ENCODE measurements around the gene COX18. TPM values are rescaled to one million over a fixed set of nuclear protein-coding genes. Genes with fewer than 3 reads are reported as not detected.

COX18 gene, protein sequence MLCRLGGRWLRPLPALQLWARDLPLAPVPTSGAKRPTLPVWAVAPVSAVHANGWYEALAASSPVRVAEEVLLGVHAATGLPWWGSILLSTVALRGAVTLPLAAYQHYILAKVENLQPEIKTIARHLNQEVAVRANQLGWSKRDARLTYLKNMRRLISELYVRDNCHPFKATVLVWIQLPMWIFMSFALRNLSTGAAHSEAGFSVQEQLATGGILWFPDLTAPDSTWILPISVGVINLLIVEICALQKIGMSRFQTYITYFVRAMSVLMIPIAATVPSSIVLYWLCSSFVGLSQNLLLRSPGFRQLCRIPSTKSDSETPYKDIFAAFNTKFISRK
- polyA plus RNA-seq = 7.1 TPM

DNA sequence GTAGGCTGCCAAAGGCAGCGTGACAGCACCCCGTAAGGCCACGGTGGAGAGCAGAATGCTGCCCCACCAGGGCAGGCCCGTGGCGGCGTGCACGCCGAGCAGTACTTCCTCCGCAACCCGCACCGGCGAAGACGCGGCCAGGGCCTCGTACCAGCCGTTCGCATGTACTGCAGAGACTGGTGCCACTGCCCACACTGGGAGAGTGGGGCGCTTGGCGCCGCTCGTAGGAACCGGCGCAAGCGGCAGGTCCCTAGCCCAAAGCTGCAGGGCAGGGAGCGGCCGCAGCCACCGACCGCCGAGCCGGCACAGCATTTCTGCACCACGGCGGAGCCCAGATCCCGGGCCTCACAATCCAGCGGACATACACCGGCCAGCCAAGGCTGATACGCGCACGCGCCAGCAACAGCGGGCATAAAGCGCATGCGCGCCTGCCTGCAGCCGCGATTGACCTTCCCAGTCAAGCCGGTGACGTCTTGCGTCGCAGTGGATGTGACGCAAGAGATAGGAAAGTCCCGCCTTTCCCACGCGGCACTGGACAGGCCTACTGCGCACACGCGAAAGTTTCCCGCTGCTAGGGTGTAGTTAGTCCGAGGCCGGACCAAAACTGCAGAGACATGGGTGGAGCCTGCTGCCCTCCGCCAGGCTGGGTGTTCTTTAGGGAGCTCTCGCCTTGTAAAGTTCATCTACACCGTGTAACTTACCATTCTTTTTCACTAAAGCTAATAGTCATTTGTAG is at the start of gene COX18:
Gene COX18, minus strand, starts transcription at position 379 of the 736 bp plus-strand sequence. Its CDS starts 67 bp downstream, at position 312.
- no peaks in the 10 kb centered on the region for H3K27me3 Mint-ChIP-seq
- no peaks in the 10 kb centered on the region for H3K36me3 Mint-ChIP-seq
- H3K4me1 Mint-ChIP-seq = peaks cover 27 to 33% (median 31%) of the 10 kb centered on the region in 3 donors
- H3K4me3 Mint-ChIP-seq = peak within 1 kb of the TSS; percentile 87 to 96 (median 95)
- no peaks in the 10 kb centered on the region for H3K9me3 Mint-ChIP-seq
- H3K27ac Mint-ChIP-seq = peak within 1 kb of the TSS; percentile 92 to 99 (median 97)

GRCh38 chr4:73109493-73109892 is 40.0 kb upstream of the COX18 start:
- peaks cover 6% of the 10 kb centered on the region for H3K36me3 Mint-ChIP-seq
- H3K4me1 Mint-ChIP-seq = peaks cover 0 to 4% (median 0%) of the 10 kb centered on the region in 3 donors
- H3K27ac Mint-ChIP-seq = no peak overlapping the region
- H3K4me3 Mint-ChIP-seq = no peak overlapping the region
- no peaks in the 10 kb centered on the region for H3K27me3 Mint-ChIP-seq
- H3K9me3 Mint-ChIP-seq = no peaks in the 10 kb centered on the region

DNA sequence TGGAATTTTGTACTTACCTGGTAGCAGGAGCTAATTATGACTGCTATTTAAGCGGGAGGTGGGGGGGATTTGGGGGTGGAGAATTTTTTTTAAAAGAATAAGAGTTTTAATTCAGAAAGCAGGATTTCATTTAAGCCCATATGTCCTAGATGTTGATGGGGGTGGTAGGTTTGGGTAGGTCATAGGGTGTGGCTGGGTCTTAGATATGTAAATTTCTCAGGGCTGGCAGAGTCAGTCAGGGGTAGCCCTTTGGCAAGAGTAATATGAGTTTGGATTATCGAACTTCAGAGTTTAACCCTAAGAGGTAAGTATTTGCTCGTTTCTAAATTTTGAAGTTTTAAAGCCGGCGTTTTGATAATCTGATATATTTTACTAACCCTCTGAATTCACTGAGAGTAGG is 35.2 kb upstream of the COX18 start:
- no peaks in the 10 kb centered on the region for H3K27me3 Mint-ChIP-seq
- H3K4me1 Mint-ChIP-seq = peaks cover 0 to 8% (median 0%) of the 10 kb centered on the region in 3 donors
- H3K27ac Mint-ChIP-seq = peak overlapping the region in 1 of 3 donors; percentile 32
- no peak overlapping the region for H3K4me3 Mint-ChIP-seq
- peaks cover 7% of the 10 kb centered on the region for H3K36me3 Mint-ChIP-seq
- H3K9me3 Mint-ChIP-seq = peaks cover 0 to 1% (median 0%) of the 10 kb centered on the region in 3 donors

DNA sequence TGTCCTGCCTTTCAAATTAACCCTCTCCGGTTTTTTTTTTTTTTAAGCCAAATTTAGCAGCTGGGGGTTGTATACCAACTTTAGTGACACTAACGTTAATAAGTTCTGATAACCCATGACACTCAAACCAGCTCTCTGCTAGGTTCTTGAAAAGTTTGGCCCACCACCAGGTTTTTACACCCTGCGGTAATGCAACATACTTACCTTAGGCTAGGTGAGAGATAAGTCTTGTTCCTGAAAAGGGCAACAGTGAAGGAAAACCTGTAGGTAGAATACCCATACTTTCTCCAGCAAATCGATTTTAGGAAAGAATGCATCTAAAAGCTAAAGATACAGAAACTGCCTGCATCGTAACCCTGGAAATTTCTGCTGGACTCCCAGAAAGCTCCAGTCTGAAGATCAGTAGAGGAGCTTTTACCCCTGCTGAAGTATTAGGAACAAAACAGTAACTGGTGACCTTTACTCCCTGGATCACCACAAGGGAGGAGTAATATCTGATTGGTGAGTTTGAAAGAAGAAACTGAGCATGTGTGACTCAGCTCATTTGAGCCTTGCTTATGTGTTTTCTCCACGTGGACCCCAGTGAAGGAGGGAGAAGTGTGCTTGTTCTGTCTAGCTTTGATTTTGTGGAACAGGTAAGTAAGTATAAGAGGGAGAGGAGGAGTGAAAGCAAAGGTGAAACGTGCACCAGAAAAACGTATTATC is 34.4 kb upstream of the COX18 start:
- Mint-ChIP-seq H3K36me3 (peaks cover 7% of the 10 kb centered on the region), H3K27ac (peak overlapping the region in 1 of 3 donors; percentile 65), H3K4me3 (no peak overlapping the region), H3K9me3 (peaks cover 0 to 1% (median 0%) of the 10 kb centered on the region in 3 donors), H3K27me3 (no peaks in the 10 kb centered on the region), H3K4me1 (peaks cover 0 to 8% (median 0%) of the 10 kb centered on the region in 3 donors)

DNA sequence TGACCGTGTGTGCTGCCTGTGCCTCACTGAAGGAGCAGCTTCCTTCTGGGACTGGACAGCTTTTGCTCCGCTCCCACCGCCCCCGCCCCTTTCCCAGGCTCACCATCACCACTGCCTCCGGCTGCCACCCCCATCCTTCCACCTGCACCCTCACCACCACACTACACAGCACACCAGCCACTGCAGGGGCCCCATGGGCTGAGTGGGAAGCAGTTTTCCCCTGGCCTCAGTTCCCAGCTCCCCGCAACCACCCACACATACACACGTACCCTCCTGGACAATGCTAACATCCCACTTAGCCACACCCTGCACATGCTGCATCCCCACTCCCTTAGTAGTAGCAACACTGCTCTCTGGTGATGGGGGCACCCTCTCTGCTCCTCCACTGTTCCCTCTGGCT is 29.6 kb upstream of the COX18 start:
- peaks cover 0 to 2% (median 0%) of the 10 kb centered on the region in 3 donors for H3K4me1 Mint-ChIP-seq
- no peaks in the 10 kb centered on the region for H3K27me3 Mint-ChIP-seq
- peaks cover 4% of the 10 kb centered on the region for H3K36me3 Mint-ChIP-seq
- peak overlapping the region in 1 of 3 donors; percentile 24 for H3K27ac Mint-ChIP-seq
- no peak overlapping the region for H3K4me3 Mint-ChIP-seq
- peaks cover 0 to 1% (median 0%) of the 10 kb centered on the region in 3 donors for H3K9me3 Mint-ChIP-seq

DNA sequence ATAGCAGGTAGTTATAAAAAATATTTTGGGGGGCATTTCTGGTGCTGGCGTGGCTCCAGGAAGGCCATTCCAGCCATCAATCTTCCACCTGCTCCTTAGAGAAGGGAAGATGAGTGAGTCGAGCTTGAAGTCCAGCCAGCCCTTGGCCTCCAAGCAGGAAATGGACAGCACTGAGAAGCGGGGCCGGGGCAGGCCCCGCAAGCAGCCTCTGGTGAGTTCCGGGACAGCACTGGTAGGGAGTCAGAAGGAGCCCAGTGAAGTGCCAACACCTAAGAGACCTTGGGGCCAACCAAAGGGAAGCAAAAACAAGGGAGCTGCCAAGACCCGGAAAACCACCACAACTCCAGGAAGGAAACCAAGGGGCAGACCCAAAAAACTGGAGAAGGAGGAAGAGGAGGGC is 29.2 kb upstream of the COX18 start:
- Mint-ChIP-seq H3K9me3 (peaks cover 0 to 1% (median 0%) of the 10 kb centered on the region in 3 donors), H3K4me1 (peaks cover 0 to 2% (median 0%) of the 10 kb centered on the region in 3 donors), H3K27ac (no peak overlapping the region), H3K4me3 (no peak overlapping the region), H3K36me3 (peaks cover 4% of the 10 kb centered on the region), H3K27me3 (no peaks in the 10 kb centered on the region)

- Mint-ChIP-seq H3K27ac (no peak overlapping the region), H3K4me1 (peaks cover 0 to 2% (median 0%) of the 10 kb centered on the region in 3 donors), H3K27me3 (no peaks in the 10 kb centered on the region), H3K9me3 (peaks cover 0 to 1% (median 0%) of the 10 kb centered on the region in 3 donors), H3K4me3 (no peak overlapping the region), H3K36me3 (peaks cover 4% of the 10 kb centered on the region)
Measured at GRCh38 chr4:73098016-73098415, 28.5 kb upstream of the COX18 start.

DNA sequence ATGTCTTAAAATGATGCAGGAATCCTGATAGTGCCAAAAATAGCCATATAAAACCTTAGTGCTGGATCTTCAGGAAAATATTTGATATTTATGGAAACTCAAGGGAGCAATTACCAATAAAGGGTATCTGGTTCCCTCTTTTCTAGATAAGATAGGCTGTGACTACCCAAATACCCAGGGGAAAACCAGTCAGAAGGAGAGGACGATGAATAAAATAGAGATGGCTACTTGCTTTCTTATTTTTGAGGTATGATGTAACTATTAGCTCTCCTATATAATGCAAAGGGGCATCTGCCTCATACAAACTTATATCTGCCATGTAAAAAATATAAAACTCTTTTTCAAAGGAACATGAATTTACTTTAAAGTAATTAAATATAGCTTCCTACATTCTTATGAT is 23.4 kb upstream of the COX18 start:
- Mint-ChIP-seq H3K4me3 (no peak overlapping the region), H3K36me3 (peaks cover 5% of the 10 kb centered on the region), H3K27me3 (no peaks in the 10 kb centered on the region), H3K9me3 (no peaks in the 10 kb centered on the region), H3K4me1 (peaks cover 0 to 9% (median 9%) of the 10 kb centered on the region in 3 donors), H3K27ac (no peak overlapping the region)

GRCh38 chr4:73090738-73091137 is 21.2 kb upstream of the COX18 start:
- no peak overlapping the region for H3K27ac Mint-ChIP-seq
- H3K9me3 Mint-ChIP-seq = no peaks in the 10 kb centered on the region
- no peak overlapping the region for H3K4me3 Mint-ChIP-seq
- peaks cover 5 to 18% (median 15%) of the 10 kb centered on the region in 3 donors for H3K4me1 Mint-ChIP-seq
- H3K27me3 Mint-ChIP-seq = no peaks in the 10 kb centered on the region
- H3K36me3 Mint-ChIP-seq = peaks cover 4% of the 10 kb centered on the region

DNA sequence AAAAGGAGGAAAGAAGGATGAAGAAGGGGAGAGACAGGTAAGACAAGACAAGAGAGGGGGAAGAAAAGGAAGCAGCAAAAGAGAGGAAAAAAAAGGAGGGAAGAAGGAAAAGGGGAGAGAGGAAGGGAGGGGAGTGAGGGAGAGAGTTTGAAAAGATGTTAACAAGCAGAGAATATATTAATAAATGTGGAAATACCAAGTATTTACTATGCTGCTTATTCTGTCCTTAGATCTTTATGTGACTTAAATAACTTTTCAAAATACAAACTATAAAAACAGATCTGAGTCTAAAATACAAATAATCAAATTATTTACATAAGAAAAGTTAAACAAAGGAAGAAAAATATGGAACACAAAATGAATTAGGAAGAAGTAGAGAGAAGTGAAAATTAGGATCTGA is 18.4 kb upstream of the COX18 start:
- H3K4me3 Mint-ChIP-seq = peak overlapping the region in 1 of 4 donors; percentile 51
- no peaks in the 10 kb centered on the region for H3K27me3 Mint-ChIP-seq
- H3K27ac Mint-ChIP-seq = no peak overlapping the region
- H3K36me3 Mint-ChIP-seq = peaks cover 5% of the 10 kb centered on the region
- peaks cover 5 to 19% (median 15%) of the 10 kb centered on the region in 3 donors for H3K4me1 Mint-ChIP-seq
- H3K9me3 Mint-ChIP-seq = no peaks in the 10 kb centered on the region

DNA sequence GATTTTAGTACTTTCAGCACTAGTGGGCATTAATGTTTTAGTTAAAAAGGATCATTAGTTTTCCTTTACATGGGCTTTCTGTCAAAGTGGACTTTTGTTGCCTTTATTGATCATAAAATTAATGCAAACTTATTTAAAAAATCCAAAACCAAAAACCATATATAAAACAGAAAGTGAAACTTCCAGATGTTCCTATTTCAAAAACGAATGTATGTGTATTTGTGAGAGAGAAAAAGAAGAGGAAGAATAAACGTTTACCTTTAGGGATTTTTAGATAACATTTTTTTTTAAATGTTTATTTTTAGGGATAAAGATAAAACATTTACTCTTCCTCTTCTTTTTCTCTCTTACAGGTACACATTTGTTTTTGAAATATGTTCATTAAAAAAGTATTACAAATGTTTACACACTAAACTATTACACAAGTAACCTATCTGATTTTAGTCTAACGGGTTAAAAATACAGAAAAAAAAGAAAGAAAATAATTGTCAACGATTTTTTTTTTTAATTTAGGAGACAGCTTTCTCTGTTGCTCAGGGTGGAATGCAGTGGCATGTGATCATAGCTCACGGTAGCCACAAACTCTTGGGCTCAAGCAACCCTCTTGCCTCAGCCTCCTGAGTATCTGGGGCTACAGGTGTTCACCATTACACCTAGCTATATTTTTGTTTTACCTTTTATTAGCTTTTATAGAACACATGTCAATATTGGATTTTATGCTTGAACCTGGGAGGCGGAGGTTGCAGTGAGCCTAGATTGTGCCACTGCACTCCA is 16.8 kb upstream of the COX18 start:
- H3K4me1 Mint-ChIP-seq = peaks cover 5 to 19% (median 14%) of the 10 kb centered on the region in 3 donors
- H3K36me3 Mint-ChIP-seq = peaks cover 8% of the 10 kb centered on the region
- no peaks in the 10 kb centered on the region for H3K27me3 Mint-ChIP-seq
- no peaks in the 10 kb centered on the region for H3K9me3 Mint-ChIP-seq
- peak overlapping the region in 1 of 3 donors; percentile 97 for H3K27ac Mint-ChIP-seq
- peak overlapping the region in 3 of 4 donors; percentile 32 to 78 (median 52) for H3K4me3 Mint-ChIP-seq

DNA sequence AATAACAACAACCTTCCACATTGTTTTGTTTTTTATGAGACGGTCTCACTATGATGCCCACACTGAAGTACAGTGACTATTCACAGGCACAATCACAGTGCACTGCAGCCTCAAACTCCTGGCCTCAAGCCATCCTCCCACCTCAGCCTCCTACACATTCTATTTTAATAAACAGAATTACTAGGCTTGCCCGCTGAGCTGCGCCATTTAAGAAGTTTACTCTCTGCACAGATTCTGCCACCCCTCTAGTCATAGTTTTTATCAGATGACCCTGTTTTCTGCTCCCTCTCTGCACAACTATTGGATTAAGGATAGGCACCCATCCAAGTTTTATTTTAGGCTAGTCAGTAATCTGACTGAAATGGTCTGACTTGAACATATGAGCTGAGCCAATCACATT is 11.3 kb upstream of the COX18 start:
- H3K4me3 Mint-ChIP-seq = no peak overlapping the region
- peaks cover 0 to 3% (median 0%) of the 10 kb centered on the region in 3 donors for H3K4me1 Mint-ChIP-seq
- H3K27me3 Mint-ChIP-seq = no peaks in the 10 kb centered on the region
- peaks cover 9% of the 10 kb centered on the region for H3K36me3 Mint-ChIP-seq
- H3K9me3 Mint-ChIP-seq = no peaks in the 10 kb centered on the region
- peak overlapping the region in 2 of 3 donors; percentile 8 to 35 for H3K27ac Mint-ChIP-seq

DNA sequence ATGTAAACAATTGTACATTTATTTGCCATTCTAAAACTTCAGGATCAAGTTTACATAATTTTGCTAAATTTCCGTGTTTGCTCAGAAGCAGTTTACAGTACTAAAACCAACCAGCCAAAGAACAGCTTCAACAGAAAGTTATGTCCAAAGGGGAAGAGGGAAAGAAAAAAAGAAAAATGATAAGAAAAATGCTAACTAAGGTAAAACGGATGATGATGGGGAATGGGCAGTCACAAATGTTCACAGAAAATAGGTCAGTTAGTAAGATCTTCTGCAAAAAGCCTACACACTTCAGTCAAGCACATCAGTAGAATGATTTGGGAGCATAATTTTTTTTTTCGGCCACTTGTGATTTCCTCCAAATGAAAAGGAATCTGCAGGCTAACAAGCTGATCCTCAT is 6.3 kb upstream of the COX18 start:
- H3K27ac Mint-ChIP-seq = no peak overlapping the region
- H3K4me1 Mint-ChIP-seq = peaks cover 0 to 7% (median 0%) of the 10 kb centered on the region in 3 donors
- H3K36me3 Mint-ChIP-seq = peaks cover 5% of the 10 kb centered on the region
- no peaks in the 10 kb centered on the region for H3K9me3 Mint-ChIP-seq
- H3K4me3 Mint-ChIP-seq = no peak overlapping the region
- H3K27me3 Mint-ChIP-seq = no peaks in the 10 kb centered on the region

DNA sequence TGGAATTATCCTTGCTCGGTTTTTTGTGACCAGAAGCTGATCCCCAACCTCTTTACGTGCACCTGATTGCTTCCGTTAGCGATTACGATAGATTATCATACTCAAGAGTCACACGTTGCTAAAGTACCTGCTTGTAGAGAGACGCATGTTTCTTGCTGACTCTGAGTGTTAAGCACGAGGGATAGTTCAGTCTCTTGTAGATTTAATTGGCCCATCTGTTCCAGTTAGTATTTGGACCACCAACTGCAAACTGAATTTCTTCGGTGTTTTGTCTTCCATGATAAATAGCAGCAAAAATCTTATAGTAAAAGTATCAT is 516 bp upstream of the COX18 start:
- Mint-ChIP-seq H3K27me3 (no peaks in the 10 kb centered on the region), H3K4me1 (peaks cover 27 to 31% (median 31%) of the 10 kb centered on the region in 3 donors), H3K27ac (peak overlapping the region; percentile 92 to 99 (median 97)), H3K4me3 (peak overlapping the region; percentile 87 to 96 (median 95)), H3K36me3 (no peaks in the 10 kb centered on the region), H3K9me3 (no peaks in the 10 kb centered on the region)

All from IgD-negative memory B cell (primary cell).